ENCODE results near the gene TMEM82. TPM values are rescaled to one million over a fixed set of nuclear protein-coding genes. Genes with fewer than 3 reads are reported as not detected.
A peak's percentile ranks its signal among the peaks of the same experiment; 100 is the strongest.

Gene TMEM82
- total RNA-seq, 1 donor from 2014 or later: not detected

- no peak for TF ChIP-seq CTCF (IDR thresholded peaks at IDR 0.05; ENCODE audit: insufficient read depth, low read length, poor library complexity, severe bottlenecking)
- Histone ChIP-seq H3K36me3 (ENCODE audit: control insufficient read depth, insufficient read depth, low read length) (no peaks in the 10 kb centered on the region), H3K27me3 (ENCODE audit: control insufficient read depth, insufficient read depth, low read length) (no peaks in the 10 kb centered on the region), H3K4me3 (ENCODE audit: low read depth, low read length) (peak overlapping the region; percentile 5)
- no peak for DNase-seq (ENCODE audit: low read depth)
Observed at GRCh38 chr1:15756143-15757015, 14.1 kb downstream of the TMEM82 start.

- no peak for DNase-seq (ENCODE audit: low read depth)
- TF ChIP-seq CTCF (IDR thresholded peaks at IDR 0.05; ENCODE audit: insufficient read depth, low read length, poor library complexity, severe bottlenecking): no peak
- H3K4me3 ChIP-seq (ENCODE audit: low read depth, low read length): no peak overlapping the region
Observed at GRCh38 chr1:15757016-15757543, 14.8 kb downstream of the TMEM82 start.

GRCh38 chr1:15757575-15758342, 15.5 kb downstream of the TMEM82 start:
- no peaks in the 10 kb centered on the region for H3K27me3 ChIP-seq (ENCODE audit: control insufficient read depth, insufficient read depth, low read length)
- H3K4me3 ChIP-seq (ENCODE audit: low read depth, low read length): peak overlapping the region; percentile 90
- no peak for TF ChIP-seq CTCF (IDR thresholded peaks at IDR 0.05; ENCODE audit: insufficient read depth, low read length, poor library complexity, severe bottlenecking)
- no peaks in the 10 kb centered on the region for H3K36me3 ChIP-seq (ENCODE audit: control insufficient read depth, insufficient read depth, low read length)
- DNase-seq (ENCODE audit: low read depth): no peak

More at GRCh38 chr1:15757016-15757543, 14.8 kb downstream of the TMEM82 start:
- H3K27me3 ChIP-seq (ENCODE audit: control insufficient read depth, insufficient read depth, low read length): no peaks in the 10 kb centered on the region
- H3K36me3 ChIP-seq (ENCODE audit: control insufficient read depth, insufficient read depth, low read length): no peaks in the 10 kb centered on the region

GRCh38 chr1:15758343-15758931, 16.1 kb downstream of the TMEM82 start, which contains the start of gene FBLIM1:
TSS of gene FBLIM1 (plus strand) at chr1:15758795. CDS start at chr1:15764984, 6,189 bp downstream.
- Histone ChIP-seq H3K27me3 (ENCODE audit: control insufficient read depth, insufficient read depth, low read length) (no peaks in the 10 kb centered on the region), H3K4me3 (ENCODE audit: low read depth, low read length) (peak within 1 kb of the TSS; percentile 90), H3K36me3 (ENCODE audit: control insufficient read depth, insufficient read depth, low read length) (no peaks in the 10 kb centered on the region)
- TF ChIP-seq CTCF (IDR thresholded peaks at IDR 0.05; ENCODE audit: insufficient read depth, low read length, poor library complexity, severe bottlenecking): no peak
- no peak for DNase-seq (ENCODE audit: low read depth)

GRCh38 chr1:15758953-15759661, 16.8 kb downstream of the TMEM82 start:
- Histone ChIP-seq H3K4me3 (ENCODE audit: low read depth, low read length) (peak overlapping the region; percentile 90), H3K27me3 (ENCODE audit: control insufficient read depth, insufficient read depth, low read length) (no peaks in the 10 kb centered on the region), H3K36me3 (ENCODE audit: control insufficient read depth, insufficient read depth, low read length) (no peaks in the 10 kb centered on the region)
- DNase-seq (ENCODE audit: low read depth): no peak
- TF ChIP-seq CTCF (IDR thresholded peaks at IDR 0.05; ENCODE audit: insufficient read depth, low read length, poor library complexity, severe bottlenecking): no peak
